Cortex of kidney (tissue), 1 donor: ENCODE results near the gene HYAL1.
A peak's percentile ranks its signal among the peaks of the same experiment; 100 is the strongest.
"Not testable (repeated sequence)": the region's sequence is repeated elsewhere in the genome, so short reads cannot be mapped to it uniquely, and the experiment has no call there.

ENCODE experiments used
- DNase-seq: peaks from one replicate; lab custom pipeline; 2025; lab: John Stamatoyannopoulos, UW

The HYAL1 gene

DNA sequence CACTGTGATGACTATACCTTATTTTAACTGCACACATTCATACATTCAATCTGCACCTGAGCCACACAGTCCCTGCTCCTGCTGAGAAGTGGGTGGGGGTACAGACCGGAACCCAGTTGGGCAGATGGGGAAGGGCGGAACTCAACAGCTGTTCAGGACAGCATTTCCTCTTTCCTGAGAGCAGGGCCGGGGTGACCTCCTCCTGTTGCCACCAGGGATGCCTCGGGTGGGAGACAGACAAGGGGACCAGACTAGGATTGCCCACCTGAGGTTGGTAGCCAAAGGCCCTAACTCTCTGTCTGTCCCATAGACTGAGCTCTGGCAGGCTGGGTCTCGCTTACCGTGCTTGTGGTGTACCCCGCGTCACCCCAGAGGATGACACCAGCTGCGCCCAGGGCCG is 15.2 kb upstream of the HYAL1 start:
- no peak for DNase-seq

DNA sequence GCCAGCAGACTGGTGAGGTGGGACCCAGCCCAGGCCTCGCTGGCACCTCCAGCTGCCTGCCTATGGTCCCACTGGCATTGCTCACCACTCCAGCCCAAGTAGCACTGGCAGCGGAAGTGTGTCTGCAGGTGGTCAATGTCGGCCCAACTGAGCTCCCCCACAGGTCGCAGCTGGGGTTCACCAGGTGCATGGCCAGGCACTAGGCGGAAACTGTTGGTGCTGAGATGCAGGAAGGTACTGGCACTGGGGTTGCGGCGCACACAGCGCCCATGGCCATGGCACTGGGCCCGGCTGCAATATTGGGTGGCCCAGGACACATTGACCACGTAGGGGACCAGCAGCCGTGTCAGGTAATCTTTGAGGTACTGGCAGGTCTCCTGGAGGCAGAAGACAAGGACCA is 14.8 kb upstream of the HYAL1 start:
- no peak for DNase-seq

DNA sequence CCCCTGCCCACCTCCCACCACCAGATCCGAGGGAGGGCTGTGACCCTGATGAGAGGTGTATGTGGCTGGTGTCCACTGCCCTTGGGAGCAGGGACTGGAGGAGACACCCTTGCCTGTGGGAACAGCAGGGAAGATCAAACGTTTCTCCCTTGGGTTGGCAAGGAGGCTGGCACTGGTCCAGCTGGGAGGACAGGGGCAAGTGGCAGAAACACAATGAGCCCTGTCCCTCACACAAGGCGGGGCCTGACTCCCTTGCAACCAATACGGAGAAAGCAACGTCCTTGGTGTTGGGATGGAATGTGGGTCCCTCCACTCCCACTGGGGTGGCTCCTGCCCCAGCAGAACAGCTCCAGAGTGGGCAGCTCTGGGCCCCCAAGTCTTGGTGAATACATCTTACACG is 13.9 kb upstream of the HYAL1 start:
- DNase-seq: no peak

DNA sequence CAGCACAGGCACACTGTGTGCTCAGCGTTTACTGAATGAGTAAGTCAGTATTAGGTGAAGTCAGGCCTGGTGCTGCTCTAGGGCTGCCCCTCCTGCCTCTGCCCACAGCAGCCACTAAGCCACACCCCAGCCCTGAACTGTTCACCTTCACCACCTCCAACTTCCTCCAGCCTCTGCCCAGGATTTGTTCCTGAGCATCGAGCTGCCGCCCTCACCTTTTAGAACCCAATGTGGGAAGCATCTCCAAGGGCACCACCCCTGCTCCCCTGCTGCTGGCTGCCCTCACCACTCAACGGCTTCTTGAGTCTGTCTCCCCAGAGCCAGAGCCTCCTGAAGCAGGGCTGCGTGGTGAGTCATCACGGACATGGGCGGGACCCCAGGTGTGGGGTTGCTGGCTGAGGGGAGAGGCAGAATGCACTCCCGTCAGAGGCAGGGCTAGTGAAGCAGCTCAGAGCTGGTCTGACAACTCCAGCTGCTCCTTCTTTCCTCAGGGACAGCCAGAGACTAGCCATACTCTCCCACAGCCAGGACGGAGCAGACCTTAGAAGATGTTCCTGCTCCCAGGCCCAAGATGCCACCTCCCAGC is 13.4 kb upstream of the HYAL1 start:
- no peak for DNase-seq

DNA sequence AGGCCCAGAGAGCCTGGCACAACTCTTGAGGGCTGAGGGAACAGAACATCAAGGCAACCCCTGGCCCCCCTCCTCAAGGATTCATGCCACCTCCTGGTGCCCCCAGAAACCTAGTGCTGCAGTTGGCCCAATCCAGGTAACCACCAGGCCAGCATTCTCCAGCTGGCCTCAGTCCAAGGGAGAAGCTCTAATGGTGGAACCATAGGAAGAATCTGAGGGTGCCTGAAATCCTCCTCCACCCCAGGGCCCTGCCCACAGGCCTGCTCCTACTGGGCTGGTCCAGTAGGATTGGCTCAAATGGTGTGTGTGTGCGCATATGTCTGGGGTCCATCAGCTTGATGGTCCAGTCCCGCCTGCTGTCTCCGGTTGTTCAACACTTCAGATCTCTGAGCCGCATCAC is 11.4 kb upstream of the HYAL1 start:
- DNase-seq: no peak

DNA sequence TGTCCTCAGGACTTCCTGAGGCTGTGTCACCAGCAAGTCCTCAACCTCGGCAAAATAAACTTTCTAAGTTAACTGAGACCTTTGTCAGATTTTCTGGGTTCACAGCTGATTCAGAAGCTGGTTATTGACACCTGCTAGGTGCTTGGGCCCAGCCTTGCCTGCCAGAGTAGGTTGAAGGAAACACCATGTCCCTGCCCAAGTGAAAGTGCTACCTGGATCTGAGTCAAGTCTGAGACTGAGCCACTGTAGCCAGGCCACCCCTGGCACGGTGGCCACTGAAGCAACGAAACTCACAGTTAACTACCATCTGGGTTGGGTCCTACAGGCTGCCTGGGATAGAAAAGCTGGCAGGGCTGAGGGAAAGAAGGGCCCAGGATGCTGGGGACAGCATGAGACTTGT is 11.0 kb upstream of the HYAL1 start:
- no peak for DNase-seq

DNA sequence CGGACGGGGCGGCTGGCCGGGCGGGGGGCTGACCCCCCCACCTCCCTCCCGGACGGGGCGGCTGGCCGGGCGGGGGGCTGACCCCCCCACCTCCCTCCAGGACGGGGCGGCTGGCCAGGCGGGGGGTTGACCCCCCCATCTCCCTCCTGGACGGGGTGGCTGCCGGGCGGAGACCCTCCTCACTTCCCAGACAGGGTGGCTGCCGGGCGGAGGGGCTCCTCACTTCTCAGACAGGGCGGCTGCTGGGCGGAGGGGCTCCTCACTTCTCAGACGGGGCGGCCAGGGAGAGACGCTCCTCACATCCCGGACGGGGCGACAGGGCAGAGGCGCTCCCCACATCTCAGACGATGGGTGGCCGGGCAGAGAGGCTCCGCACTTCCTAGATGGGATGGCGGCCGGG is 8.7 kb upstream of the HYAL1 start:
- DNase-seq: not testable (repeated sequence)

DNA sequence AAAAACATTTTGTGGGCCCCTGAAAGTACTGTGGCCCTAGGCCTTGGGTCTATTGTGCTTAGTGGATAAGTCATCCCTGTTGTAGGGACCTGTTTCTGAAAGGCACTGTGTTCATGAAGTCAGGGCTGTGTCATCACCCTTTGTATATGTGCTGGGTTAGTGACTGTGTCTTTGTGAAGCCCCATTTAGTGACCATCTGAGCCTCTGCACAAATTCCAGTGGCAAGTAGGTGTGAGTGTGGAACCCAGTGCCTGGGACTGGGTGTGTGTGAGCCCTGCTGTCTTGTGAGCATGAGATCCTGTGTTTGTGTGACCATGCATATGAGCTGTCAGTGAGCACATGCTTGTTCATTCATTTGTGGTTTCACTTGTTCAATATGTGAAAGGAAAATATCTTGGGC is 1.2 kb upstream of the HYAL1 start:
- no peak for DNase-seq

DNA sequence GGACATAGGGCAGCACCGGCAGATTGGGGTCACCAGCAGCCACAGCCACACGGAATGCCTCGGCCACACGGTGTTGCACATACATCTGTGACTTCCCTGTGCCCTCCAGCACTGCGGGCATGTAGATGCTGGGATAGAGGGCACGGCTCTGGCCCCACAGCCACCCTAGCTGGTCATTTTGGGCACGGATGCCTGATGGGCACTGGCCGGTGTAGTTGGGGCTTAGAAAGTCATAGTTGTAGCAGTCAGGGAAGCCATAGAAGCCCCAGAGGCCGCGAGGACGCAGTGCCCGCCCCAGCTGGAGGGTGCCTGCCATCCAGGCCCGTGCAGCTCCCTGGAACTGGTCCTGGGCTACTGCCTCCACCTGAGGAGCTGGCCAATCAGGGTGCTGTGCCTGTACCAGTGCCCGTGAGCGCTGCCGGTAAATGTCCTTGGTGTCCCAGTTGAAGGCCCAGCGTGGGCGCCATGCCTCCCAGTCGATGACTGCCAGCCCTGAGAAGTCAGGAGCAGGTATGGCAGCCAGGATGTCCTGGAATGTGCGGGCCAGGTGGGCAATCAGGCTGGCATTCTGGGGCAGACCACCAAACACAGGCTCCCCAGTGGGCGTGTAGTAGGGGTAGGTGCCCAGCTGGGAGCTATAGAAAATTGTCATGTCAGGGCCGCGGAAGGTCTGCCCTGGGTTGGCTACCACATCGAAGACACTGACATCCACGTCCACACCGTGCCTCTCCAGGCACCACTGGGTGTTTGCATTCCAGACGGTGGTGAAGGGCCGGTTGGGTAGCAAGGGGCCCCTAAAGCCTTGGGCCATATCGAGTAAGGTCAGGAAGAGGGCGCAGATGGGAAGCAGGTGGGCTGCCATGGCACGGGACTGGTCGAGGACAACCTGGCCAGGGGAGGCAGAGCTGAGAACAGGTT is 1.0 kb downstream of the HYAL1 start:
- no peak for DNase-seq

DNA sequence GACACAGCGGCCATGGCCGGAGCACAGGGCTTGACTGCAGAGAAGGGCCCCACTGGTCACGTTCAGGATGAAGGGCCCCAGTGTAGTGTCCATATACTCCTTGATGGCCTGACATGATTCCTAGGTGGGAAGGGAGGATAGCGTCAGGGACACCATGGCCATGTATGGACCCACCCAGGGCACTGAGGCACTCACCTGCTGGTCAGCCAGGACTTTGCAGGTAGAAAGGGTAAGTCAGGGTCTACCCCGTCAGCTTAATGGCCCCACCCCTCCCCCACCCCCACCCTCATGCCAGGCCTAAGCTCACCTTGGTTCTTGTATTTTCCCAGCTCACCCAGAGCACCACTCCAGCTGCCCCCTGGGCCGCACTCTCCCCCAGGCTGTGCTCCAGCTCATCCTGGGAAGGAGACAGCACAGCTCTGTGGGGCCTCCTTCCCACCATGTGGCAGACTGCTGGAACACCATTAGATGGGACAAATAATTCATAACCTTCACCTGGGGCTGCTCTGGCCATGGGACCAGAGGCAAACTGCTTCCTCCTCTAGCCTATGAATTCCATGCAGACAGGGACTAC is 2.6 kb downstream of the HYAL1 start:
- DNase-seq: no peak

DNA sequence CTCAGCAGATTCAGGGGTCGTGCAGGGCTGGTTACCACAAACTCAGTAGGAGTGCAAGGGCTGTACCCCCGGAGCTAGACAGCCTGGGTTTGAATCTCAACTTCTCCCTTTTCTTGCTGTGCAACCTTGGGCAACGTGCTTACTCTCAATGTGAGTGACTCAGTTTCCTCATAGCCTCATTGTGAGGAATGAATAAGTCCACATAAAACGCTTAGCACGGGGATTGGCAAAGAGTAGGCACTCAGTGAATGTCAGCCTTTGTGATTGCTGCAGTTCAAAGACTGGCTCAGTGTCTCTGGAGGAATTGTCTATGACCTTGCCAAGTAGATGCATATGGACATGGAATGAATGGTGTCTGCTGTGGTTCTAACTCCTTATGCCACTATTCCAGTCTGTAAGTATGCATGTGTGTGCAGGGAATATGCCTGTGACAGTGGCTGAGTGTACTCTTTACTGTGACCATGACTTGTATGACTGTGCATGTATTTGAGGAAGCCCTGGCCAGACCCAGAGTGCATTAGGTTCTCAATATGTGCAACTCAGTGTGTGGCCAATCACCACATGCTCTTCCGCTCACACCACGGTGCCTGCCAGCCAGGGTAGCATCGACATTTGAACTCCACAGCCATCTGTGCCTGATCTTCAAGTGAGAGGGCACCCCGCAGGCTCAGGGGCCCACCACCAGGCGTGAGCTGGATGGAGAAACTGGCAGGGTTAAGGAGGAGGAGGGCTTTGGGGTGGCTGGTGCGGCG is 3.3 kb downstream of the HYAL1 start:
- DNase-seq: no peak

DNA sequence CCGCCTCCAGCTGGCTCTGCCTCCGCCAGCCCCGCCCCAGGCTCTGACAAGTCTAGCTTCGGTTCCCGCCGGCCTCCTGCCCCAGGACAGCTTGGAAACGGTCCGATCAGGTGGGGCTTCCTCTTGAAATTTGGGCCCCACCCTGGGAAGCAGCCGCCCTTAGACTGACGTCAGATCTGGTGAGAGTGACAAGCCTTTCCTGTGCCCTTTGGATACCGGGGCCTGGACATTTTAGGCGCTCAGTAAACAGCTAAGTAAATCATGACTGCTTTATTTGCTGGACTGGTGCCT is 3.8 kb downstream of the HYAL1 start:
- no peak for DNase-seq

DNA sequence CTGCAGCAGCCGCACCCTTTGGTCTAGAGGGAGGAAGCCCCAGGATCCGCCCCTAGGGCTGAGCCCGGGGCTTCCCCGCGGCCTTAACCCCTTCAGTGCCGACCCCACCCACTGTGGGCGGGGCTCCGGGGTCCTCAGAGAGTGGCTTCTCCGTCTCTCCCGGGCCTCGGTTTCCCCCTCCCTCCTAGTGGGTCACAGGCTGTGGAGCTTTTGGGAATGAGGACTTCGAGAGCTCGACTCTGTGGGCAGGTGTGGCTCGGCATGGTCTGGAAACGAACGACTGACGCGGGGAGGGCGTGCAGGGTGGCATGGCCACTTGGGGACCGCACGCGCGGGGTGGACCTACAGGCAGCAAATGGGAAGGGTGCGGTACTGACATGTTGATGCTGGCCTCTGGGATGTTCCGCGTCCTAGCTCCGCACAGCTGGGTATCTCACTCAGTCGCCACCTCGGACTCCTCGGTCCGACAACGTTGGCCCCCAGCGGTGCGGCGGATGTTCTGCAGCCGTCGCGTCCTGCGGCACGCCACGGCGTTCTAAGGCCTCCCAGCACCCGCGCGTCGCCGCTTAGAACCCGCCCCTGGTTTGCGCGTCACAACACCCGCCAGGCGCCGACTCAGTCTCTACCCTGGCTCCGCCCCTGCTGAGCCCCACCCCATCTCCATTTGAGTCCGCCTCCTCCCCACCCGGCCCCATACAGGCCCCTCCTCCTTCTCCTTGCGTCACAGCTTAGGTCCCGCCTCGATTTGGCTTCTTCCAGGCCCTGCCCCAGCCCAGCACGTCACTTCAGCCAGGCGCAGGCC is 4.3 kb downstream of the HYAL1 start, which contains the start of the genes HYAL3 and NAA80:
TSS of gene HYAL3 (minus strand) at position 570 of the 802 bp plus-strand sequence. CDS start 3,803 bp downstream, outside the sequence.
TSS of gene NAA80 (minus strand) at position 570 of the 802 bp plus-strand sequence. CDS start 1,942 bp downstream, outside the sequence.
- DNase-seq: peak; percentile 77

DNA sequence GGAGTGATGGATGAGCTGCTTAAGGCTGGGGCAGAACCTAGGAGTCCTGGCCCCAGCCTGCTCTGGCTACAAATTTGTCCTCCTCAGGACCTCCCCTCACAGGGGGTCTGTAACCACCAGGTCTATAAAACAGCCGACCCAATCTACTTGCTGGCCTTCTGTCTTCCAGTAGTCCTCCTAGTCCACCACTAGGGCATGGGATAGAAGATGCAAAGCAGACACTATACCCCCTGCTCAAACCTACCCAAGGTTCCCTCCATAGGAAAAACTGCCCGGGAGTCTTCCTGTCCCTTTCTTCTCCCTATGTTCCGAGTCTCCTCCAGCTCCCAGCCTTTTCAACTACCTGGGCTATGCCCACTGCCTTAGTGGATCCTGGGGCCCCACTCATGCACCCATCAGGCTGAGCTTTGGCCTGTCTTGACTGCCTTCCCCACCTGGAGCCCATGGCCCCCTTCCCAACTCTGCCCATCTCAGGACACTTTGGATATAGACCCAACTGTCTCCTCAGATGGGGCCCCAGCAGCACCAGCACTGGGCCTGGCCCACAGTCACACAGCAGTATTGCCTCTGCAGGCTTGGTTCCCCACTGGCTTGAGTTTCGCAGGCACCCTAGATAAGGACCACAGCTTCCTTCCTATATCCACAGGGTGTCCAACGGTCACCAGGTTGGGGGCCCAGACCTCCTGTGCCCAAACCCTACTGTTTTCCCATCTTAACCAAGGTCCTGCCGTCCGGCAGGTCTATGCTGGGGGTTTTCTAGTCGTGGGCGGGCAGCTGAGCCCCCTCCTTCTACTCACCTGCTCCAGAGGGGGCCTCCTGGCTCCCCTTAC is 5.3 kb downstream of the HYAL1 start:
- no peak for DNase-seq

DNA sequence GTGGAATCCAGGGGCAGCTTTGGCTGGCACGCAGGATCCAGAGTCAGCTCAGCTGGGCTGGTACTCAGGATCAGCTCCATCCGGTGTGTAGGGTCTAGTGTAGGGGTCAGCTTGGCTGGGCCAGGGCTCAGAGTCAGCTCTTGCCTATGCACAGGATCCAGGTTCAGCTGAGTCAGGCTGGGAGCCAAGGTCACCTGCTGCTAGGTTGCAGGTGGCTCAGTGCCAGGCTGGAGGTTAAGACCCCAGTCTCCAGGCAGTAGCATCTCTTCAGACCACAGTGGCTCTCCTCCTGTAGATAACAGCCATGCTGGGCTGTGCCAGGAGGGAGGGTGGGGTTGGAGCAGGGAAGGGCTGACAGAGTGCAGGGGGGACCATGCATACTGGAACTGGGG is 6.0 kb downstream of the HYAL1 start:
- no peak for DNase-seq

DNA sequence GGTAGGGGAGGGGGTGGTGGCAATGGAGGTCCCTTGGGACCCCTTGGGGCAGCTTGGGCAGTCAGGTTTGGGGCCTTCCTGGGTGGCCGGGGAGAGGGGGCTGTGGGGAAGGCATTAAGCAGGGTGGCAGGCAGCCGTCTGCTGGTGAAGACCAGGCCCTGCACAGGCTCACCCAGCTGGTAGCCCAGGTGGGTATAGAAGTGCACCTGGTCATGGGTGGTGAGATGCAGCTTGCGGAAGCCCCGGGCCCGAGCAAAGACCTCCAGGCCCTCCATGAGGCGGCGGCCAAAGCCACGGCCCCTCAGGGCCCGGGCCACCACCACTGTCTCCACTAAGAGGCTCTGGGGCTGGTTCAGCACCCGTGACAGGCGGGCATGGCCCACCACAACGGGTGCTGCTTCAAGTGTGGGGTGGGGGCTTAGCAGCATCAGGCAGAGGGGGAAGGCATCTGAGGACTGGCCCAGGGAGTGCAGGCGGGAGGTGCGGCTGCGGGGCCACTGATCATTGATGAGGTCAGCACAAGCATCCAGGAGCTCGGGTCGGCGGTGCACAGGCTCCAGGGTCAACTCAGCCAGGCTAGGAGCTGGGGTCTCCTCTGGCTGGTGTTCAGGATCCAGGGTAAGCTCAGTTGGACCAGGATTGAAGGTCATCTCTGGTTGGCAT is 6.5 kb downstream of the HYAL1 start:
- no peak for DNase-seq

DNA sequence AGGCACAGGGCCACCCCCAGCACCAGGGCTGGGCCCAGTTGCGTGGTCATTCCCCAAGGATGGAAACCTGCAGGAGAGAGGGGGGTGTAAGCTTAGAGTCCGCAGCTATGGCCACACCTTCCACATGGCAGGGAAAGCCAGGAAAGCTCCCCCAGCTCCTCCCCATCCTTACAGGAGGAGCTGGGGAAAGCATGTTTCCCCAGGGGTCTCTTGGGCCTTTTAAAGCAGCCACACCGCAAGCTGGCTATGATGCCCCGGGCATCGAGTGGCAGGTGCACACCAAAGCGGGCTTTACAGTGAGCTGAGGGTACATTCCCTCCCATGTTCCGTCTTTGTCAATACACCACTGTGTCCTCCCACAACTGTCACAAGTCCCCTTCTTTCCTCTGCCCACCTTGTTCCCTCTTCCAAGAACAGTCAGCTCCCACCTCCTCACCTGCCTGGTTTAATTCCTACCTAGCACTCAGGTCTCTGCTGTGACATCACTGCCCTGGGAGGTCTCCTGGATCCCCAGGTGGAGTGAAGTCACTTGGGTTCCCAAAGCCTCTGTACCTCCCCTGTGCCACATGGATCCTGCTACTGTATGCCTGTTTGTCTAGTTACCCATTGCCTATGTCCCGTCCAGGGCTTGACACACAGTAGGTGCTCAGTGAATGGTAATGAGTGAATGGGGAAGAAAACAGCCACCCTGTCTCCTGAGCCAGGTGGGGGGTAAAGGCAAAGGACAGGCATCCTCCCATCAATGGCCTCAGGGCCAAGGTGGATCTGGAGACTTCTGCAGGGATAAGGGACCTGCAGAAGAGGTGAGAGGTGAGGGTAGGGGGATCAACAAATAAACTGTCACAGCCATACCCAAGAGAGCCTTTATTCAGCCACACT is 7.6 kb downstream of the HYAL1 start:
- DNase-seq: no peak

DNA sequence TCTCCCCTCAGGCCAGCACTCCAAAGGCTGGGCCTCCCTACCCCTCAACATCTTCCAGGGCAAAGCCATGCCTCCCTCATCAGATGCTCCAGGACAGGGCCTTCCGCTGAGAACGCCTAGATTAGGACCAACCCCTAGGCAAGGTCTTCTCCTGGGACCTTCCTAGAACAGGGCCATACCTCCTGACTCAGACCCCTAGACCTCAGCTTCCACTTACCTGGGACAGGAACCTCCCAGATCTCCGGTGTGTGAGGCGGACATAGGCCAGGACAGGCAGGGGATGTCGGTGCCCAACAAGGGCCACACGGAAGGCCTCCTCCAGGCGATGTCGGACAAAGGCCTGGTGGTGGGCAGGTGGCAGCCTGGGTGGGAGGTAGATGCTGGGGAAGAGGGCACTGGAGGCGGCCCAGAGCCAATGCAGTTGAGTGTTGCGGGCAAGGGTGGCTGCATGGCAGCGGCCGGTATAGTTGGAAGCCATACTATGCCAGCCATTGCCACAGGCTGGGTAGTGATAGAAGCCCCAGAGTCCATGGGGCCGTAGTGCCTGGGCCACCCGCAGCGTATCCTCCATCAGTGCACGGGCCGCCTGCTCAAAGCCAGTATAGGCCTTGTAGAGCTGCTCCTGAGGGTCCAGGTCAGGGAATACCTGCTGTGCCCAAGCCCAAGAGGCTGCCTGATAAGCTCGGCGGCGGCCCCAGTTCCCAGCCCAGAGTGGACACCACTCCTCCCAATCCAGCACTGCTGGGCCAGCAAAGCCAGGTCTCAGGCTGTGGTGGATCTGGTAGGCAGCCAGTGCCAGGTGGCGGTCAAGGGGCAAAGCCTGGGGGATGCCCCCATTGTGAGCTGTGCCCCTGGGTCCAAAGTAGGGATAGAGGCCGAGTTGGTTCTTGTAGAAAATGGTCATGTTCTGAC is 8.6 kb downstream of the HYAL1 start:
- DNase-seq: no peak
